SU-DHL-6 (cell line): Measurements from ENCODE around the gene OR52B6.

Experiments used
- EZH2phosphoT487 ChIP-seq: fragments of 200-600 bp; sonication (generic), shearing (Covaris generic); conservative IDR thresholded peaks from 2 replicates; pipeline ENCODE4 v1.6.1; 2018; ENCODE audit warnings: mild to moderate bottlenecking, antibody characterized with exemption, low read length, moderate library complexity, mixed read lengths
- TF ChIP-seq, protein P1 (sequence below): fragments of 200-600 bp; sonication (generic); IDR thresholded peaks from one replicate; pipeline ENCODE4 v1.5.1; 2017; ENCODE audit warnings: antibody characterized with exemption, mild to moderate bottlenecking, low read length, moderate library complexity; ENCODE audit not compliant: insufficient read depth, poor library complexity, severe bottlenecking

DNA sequence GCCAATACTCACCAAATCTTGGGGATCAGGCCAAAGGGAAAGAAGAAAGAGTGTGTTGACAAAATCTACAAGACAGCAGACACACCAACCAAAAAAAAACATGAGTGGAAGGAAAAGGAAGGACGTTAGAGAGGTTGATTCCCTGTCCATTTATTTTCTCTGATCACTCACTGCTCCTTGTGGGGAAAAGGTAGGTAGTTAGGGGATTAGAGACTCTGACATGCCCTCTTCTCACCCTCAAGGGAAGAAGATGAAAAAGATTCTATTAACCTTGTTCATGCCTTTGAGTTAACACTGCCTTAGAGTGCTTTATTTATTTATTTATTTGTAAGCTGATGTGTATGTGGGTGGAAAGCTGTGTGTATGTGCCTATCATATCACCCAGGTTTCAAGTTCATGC, 32.2 kb upstream of the OR52B6 start, which contains the start of gene OR52H1:
- TF ChIP-seq, protein P1, sequence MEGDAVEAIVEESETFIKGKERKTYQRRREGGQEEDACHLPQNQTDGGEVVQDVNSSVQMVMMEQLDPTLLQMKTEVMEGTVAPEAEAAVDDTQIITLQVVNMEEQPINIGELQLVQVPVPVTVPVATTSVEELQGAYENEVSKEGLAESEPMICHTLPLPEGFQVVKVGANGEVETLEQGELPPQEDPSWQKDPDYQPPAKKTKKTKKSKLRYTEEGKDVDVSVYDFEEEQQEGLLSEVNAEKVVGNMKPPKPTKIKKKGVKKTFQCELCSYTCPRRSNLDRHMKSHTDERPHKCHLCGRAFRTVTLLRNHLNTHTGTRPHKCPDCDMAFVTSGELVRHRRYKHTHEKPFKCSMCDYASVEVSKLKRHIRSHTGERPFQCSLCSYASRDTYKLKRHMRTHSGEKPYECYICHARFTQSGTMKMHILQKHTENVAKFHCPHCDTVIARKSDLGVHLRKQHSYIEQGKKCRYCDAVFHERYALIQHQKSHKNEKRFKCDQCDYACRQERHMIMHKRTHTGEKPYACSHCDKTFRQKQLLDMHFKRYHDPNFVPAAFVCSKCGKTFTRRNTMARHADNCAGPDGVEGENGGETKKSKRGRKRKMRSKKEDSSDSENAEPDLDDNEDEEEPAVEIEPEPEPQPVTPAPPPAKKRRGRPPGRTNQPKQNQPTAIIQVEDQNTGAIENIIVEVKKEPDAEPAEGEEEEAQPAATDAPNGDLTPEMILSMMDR = no peak
- no peak for TF ChIP-seq EZH2phosphoT487
